Measurements from ENCODE around the gene DRAM1. TPM values are rescaled to one million over a fixed set of nuclear protein-coding genes. Genes with fewer than 3 reads are reported as not detected.
A peak's percentile ranks its signal among the peaks of the same experiment; 100 is the strongest.
"Not testable (repeated sequence)": the region's sequence is repeated elsewhere in the genome, so short reads cannot be mapped to it uniquely, and the experiment has no call there.

DRAM1 gene
- total RNA-seq, 1 donor from 2014 or later, result 6.2 TPM

DNA sequence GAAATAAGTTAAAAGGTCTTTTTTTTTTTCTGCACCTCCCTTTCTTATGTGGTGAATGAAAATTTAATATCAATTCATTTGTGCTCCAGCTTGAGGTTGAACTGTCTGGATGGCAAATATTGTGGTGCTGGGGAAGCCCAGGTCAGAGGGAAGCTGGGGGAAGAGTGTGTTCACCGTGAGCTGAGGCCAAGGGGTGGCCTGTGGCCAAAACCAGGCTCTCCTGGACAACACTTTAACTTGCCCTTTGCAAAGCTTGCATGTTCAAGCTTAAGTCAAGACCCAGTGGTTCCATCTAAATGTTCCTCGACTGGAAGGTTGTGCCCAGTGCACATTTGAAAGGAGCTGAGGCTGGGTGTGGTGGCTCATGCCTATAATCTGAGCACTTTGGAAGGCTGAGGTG is 28.8 kb downstream of the DRAM1 start:
- no peak for DNase-seq

GRCh38 chr12:101908395-101908794 is 31.0 kb downstream of the DRAM1 start:
- DNase-seq, result no peak

DNA sequence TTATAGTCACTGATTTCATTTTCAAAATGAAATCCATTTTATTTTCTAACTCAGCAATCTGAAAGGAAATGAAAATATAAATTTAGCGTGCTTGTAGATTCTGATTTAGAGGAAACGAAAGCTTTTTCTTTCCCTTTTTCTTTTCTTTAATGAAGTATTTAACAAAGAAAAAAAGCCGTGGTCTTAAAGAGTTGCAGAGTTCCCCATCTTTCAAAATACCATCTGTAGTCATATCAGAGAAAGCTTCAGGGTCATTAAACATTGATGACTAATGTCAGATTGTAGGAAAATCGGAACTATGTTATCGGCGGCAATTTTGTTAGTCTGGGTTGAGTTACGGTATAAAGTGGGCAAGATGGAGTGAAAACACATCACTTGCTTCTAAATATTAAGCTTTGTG is 32.3 kb downstream of the DRAM1 start:
- no peak for DNase-seq

DNA sequence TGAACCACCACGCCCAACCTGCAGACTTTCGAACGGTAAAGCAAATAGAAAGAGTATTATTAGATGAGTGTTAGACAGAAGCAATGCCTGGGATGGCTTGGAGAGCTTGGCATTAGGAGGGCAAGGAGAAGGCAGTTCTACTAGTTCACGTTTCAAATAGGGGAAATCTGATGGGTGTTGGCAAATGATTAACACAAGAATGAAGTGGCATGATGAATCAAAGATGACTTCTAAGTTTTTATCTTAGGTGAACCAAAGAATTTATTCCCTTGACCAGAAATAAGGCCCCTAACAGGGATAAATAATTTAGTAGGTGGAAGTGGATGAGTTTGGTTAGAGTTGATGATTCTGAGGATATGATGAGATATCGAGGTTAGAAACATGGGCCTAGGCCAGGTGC is 38.5 kb downstream of the DRAM1 start:
- DNase-seq, result no peak

DNA sequence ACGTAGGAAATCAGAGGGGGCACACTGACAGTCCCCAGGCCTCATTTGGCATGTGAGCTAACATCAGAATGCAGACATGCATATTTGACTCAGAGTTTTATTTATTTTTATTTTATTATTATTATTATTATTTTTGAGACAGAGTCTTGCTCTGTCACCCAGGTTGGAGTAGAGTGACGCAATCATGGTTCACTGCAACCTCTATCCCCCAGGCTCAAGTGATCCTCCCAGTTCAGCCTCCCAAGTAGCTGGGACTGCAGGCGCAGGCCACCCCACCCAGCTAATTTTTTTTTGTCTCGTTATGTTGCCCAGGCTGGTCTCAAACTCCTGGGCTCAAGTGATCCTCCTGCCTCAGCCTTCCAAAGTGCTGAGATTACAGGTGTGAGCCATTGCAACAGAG is 41.4 kb downstream of the DRAM1 start:
- not testable (repeated sequence) for DNase-seq

DNA sequence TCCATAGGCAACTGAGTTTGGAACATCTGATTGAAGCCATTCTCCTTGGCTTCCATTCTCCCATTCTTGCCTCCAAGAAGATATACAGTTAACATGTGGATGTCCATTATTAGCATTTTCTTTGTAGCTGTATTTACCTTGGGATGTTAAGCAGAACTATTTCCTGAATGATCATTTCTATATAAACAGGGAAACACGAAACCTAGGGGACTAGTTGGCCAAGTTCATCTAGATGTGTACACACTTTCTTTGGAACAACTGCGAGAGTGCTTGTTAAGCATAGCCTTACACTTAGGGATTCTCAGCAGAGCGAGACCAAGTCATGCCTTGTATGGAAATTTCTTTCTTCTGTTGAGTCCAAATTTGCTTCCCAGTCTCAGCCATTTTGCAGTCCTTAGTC is 42.1 kb downstream of the DRAM1 start:
- DNase-seq, result peak; percentile 50

DNA sequence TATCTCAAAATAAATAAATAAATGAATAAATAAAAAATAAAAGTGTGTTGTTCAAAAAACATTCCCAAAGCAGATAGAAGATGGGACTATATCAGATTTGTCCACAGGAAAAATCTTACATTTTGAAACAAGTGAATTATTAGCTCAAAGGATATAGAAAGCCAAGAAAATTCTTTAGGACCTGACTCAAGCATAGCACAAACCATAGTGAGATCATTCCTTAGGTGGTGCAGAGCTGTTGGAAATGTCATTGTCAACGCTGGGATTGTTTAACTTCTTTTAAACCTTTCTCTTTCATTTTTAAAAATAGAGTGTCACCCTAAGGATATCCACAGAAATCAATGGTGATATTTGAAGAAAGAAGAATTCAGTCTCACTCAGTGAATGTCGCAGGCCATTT is 43.5 kb downstream of the DRAM1 start:
- DNase-seq, result no peak

DNA sequence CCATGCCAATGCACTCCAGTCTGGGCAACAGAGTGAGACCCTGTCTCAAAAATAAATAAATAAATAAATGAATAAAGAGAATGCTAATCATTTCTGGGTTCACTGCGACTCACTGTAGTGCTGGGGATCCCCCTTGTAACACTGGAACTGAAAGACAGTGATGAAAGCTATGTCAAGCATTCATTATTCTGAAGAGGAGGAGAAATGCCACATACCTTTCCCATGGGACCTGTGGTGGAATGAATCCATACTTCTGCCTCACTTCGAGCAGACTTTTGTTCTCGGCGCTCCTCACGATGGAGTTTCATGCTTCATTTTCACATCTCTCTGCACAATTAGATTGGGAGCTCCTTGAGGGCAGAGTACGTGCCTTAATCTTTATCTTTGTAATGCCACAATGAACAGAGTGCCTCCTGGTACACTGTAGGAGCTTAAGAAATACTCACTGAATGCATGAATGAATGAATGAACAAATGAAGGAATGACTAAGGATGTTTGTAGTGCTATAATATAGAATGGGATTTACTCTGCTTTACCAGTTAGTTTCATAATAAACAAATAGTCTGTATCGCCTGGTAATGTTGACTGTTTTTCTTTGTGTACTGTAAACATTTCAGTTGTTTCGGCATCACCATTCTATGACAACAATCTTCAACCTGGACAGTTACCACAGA is 45.8 kb downstream of the DRAM1 start:
- no peak for DNase-seq

GRCh38 chr12:101924618-101925017 is 47.2 kb downstream of the DRAM1 start:
- DNase-seq, result no peak

GRCh38 chr12:101925361-101925760 is 48.0 kb downstream of the DRAM1 start:
- DNase-seq, result no peak

DNA sequence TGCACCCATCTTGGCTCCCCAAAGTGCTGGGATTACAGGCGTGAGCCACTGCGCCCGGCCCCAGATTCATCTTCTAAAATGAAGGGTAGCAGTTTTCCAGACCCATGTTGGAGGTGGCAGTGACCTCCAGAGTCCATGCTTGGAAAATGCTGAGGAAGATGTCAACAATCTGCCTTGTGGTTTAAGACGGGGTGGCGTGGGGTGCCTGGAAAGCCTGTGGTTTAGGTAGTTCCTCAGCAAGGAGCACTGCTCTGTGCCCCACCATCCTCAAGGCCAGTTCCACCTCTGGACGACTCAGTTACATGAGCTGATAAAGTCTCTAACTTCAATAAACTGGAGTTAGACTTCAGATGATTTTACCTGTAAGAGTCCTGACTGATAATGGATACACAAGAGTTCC is 48.6 kb downstream of the DRAM1 start:
- no peak for DNase-seq

DNA sequence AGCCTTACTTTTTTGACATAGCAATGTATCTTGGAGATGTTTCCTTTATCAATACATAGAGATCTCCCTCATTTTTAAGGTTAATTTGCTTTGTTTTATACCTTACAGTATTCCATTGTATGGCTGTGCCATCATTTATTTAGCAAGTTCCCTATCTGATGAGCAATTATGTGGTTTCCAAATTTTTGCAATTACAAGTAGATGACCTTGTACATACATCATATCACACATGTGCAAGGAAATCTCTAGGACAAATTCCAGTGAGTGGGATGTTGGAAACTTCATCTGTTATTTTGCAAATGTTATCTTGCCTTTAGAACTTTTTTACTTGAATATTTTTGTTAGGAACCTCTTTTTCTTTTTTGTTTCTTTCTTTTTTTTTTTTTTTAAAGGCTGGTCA is 49.7 kb downstream of the DRAM1 start:
- no peak for DNase-seq

DNA sequence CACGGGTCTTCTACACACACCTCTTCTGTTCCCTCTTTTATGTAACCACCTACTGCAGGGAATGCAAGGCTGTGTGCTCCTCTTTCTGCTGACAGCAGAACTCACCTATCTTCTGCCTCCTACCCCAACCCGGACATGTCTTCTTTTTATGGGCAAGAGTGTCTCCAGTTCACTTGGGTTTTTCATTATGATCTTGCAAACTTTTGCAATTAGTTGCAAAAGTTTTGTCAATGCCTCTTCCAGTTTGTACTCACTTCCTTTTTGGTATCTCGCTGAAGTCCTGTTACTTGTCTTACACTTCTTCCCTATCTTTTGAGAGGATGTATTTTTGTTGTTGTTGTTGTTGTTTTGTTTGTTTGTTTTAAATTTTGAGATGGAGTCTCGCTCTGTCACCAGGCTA is 50.6 kb downstream of the DRAM1 start:
- no peak for DNase-seq

GRCh38 chr12:101928556-101928955 is 51.2 kb downstream of the DRAM1 start:
- no peak for DNase-seq

DNA sequence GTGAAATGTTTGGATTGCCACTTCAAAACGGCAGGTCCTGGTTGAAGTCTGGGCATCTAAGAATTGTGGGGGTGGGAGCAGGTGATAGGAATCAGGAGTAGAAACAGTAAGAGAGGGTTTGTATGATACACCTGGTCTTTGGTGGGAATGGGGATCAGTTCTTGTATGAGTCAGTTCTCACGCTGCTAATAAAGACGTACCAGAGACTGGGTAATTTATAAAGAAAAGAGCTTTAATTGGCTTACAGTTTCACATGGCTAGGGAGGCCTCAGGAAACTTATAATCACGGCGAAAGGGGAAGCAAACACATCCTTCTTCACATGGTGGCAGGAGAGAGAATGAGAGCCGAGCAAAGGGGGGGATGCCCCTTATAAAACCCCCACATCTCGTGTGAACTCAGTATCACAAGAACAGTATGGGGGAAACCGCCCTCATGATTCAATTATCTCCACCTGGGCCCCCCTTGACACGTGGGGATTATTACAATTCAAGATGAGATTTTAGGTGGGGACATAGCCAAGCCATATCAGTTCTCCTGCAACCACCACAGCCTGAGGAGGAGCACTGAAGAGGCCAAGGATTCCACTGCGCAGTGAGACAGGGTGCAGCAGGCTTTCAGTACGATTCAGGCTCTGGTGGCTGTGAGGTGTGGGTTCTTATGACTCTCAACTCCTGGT is 52.1 kb downstream of the DRAM1 start:
- DNase-seq, result no peak

- no peak for DNase-seq
Measured at GRCh38 chr12:101931498-101932326, 54.3 kb downstream of the DRAM1 start.

GRCh38 chr12:101933866-101934514 is 56.6 kb downstream of the DRAM1 start:
- DNase-seq, result no peak

GRCh38 chr12:101935890-101936746 is 58.7 kb downstream of the DRAM1 start:
- DNase-seq, result peak; percentile 74

DNA sequence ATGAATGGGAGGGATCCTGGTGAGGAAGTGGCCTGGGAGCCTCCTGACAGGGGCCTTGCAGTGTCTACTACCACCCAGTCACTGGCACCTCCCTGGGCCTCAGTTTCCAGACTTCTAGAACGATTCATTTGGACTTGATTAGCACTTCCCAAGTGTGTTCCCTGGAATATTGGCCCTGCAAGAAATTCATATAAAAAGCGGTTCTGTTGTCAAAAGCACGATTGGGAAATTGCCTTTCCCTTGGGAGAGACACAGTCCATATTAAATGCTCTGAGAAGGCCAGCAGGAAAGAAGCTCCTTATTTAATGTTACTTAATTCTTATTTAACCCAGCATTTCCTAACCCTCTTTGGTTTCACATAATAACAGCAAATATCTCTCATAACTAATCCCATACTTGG is 61.9 kb downstream of the DRAM1 start:
- DNase-seq, result no peak

DNA sequence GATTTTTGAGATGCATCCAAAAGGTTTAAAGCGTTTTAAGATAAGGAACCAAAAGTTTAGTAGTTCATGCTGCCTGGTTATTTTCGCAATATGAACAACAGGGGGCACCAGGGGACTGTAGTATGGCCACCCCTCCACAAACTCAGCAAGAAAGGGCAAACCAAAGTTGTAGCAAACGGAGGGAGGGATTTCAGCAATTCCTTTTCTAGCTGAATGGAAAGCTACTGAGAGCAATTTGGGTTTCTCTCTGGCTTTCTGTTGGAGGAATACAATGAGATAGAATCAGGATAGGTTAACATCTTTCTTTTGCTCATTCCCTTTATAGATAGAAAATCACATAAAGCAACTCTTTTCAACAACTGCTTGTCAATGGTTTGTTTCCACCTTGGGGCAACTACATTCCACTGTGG is 62.5 kb downstream of the DRAM1 start:
- DNase-seq, result peak; percentile 88

DNA sequence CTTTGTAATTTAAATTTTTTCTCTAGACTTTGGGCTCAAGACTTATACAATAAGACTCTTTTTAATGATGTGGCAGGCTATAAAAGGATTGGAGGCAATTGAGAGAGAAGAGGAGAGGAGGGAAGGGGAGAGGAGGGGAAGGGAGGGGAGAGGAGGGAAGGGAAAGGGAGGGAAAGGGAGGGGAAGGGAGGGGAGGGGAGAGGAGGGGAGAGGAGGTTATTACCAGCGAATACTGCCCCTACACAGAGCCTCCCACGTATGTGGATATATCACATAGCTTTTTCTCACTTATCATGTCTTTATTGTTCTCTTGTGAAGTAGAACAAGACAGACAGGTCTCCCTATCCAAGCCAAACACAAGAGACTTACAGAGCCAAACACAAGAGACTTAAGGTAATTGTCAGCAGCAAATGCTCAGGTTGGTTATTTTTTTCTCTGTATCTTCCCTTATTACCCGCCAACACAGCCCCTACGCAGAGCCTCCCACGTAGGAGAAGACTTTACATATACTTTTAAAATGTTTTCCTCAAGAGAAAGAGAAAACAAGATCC is 63.1 kb downstream of the DRAM1 start:
- DNase-seq, result peak; percentile 23
